ENCODE measurements around the gene CPEB3.
"Not testable (repeated sequence)": the region's sequence is repeated elsewhere in the genome, so short reads cannot be mapped to it uniquely, and the experiment has no call there.

Gene CPEB3

DNA sequence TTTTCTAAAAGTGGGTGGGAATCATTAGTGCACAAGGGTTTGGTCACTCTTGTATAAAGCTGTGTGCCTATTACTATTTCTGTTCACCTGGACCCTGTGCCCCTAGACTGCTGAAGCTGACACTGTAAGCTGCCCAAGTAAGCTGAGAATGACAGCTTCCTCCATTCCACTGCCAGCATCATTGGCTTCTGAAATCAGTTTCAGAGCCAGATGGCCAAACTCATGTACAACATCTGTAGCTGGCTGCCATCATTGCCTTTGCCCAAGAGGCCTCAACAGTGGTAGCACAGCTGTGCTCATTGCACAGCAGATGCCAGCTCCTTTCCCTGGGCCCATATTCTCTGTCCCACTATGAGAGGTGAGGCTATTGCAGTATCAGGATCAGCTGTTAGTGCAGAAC lies 165.7 kb downstream of the CPEB3 start:
- TF ChIP-seq SPI1 (IDR thresholded peaks at IDR 0.05; ENCODE audit: low read depth, low read length) = no peak
- no peak for TF ChIP-seq POLR2AphosphoS5 (IDR thresholded peaks at IDR 0.05; ENCODE audit: low read depth, low read length)
- FAIRE-seq (no peak), DNase-seq (ENCODE audit: insufficient read length, low spot score) (no peak)

DNA sequence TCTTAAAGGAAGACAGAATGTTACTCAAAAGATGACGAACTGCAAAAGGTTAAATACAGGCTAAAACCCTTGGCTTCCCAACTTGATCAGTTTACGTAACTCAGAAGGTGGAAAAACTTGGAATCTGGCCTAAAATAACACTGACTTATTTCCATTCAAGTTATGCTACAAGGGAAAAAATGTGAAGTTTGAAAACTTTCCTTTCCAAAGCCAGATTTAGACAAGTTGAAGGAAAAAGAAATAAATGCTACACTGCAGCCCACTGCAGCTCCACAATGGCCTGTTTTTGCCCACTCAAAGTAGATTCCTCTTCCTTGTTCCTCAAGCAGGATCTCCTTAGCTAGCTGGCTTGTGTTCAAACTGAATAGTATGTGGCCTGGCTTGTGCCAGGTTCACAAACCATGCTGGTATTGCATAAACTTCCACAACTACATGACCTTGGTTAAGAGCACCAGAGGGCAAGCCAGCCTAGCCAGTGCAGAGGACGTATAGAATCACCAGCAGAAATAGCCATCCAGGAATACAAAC lies 166.2 kb downstream of the CPEB3 start:
- no peak for DNase-seq (ENCODE audit: insufficient read length, low spot score)
- TF ChIP-seq TAF1 (IDR thresholded peaks at IDR 0.05; ENCODE audit: low read depth, low read length) (no peak), PAX5 (IDR thresholded peaks at IDR 0.05; ENCODE audit: insufficient read depth, low read length, severe bottlenecking) (no peak), POLR2A (IDR thresholded peaks at IDR 0.05; ENCODE audit: low read depth, low read length) (no peak), SPI1 (IDR thresholded peaks at IDR 0.05; ENCODE audit: low read depth, low read length) (no peak), POU2F2 (IDR thresholded peaks at IDR 0.05; ENCODE audit: low read depth, low read length) (no peak), POLR2AphosphoS5 (IDR thresholded peaks at IDR 0.05; ENCODE audit: low read depth, low read length) (no peak)
- FAIRE-seq = no peak

DNA sequence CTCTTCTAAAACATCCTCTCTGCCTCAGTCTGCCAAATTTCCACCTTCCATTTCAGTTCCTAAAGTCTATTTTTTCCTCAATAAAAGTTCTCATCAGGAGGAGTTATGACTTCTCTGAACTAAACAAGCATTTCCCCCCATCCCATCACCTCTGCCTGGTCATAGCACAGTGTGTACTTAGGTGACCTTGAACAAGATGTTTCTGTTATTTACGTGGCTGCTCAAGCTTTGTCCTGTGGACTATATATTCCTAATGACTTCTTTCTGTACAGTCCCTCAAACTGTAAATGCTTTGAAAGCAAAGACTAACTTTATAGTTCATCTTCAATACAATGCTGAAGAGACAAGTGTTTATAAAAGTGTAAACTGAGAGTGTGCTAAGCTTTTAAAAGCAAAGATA lies 166.9 kb downstream of the CPEB3 start:
- DNase-seq (ENCODE audit: insufficient read length, low spot score) (no peak), FAIRE-seq (no peak)
- TF ChIP-seq TAF1 (IDR thresholded peaks at IDR 0.05; ENCODE audit: low read depth, low read length) = no peak
- TF ChIP-seq SPI1 (IDR thresholded peaks at IDR 0.05; ENCODE audit: low read depth, low read length) = no peak
- no peak for TF ChIP-seq PAX5 (IDR thresholded peaks at IDR 0.05; ENCODE audit: insufficient read depth, low read length, severe bottlenecking)
- TF ChIP-seq POU2F2 (IDR thresholded peaks at IDR 0.05; ENCODE audit: low read depth, low read length) = no peak
- no peak for TF ChIP-seq POLR2AphosphoS5 (IDR thresholded peaks at IDR 0.05; ENCODE audit: low read depth, low read length)
- TF ChIP-seq POLR2A (IDR thresholded peaks at IDR 0.05; ENCODE audit: low read depth, low read length) = no peak

GRCh38 chr10:92122941-92123450 lies 167.9 kb downstream of the CPEB3 start:
- FAIRE-seq = no peak
- DNase-seq (ENCODE audit: insufficient read length, low spot score) = no peak
- TF ChIP-seq TAF1 (IDR thresholded peaks at IDR 0.05; ENCODE audit: low read depth, low read length) = no peak
- TF ChIP-seq SPI1 (IDR thresholded peaks at IDR 0.05; ENCODE audit: low read depth, low read length) = no peak
- no peak for TF ChIP-seq PAX5 (IDR thresholded peaks at IDR 0.05; ENCODE audit: insufficient read depth, low read length, severe bottlenecking)
- TF ChIP-seq POLR2A (IDR thresholded peaks at IDR 0.05; ENCODE audit: low read depth, low read length) = no peak
- no peak for TF ChIP-seq POLR2AphosphoS5 (IDR thresholded peaks at IDR 0.05; ENCODE audit: low read depth, low read length)
- no peak for TF ChIP-seq POU2F2 (IDR thresholded peaks at IDR 0.05; ENCODE audit: low read depth, low read length)

DNA sequence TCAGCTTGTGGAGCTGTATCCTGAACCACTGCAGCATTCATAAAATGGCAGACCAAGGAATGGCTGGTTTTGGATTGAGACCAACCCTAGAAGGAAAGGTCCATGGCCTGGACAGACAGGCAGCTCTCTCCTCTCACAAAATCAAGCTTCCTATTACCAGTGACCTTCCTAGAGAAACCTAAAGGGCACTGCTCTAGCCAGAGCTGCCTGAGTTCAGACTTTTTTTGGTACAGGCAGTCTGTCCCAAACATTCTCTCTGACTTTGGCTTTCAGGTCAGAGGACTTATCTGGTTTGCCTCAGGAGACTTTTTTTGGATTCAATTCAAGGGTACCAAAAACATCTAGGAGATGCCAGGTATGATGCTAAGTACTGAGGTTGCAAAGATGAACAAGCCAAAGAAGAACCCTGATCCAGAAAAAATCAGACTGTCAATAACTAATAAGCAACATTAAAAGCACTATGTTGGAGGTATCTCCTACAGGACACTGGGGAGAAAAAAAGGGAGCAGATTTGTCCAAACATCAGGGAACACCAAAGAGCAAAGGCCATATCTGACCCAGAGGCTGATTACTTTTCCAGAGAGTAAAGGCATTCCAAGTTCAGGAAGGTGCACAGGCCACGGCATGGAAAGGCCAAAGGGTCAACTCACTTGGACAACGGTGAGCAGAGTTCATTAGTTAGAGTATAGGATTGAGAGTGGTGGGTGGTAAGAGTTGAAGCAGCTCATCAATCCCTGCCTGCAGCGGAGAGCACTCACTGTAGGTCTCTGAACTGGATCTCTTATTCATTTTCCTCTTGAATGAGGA lies 169.0 kb downstream of the CPEB3 start:
- FAIRE-seq = no peak
- no peak for DNase-seq (ENCODE audit: insufficient read length, low spot score)
- TF ChIP-seq POLR2A (IDR thresholded peaks at IDR 0.05; ENCODE audit: low read depth, low read length) (no peak), POU2F2 (IDR thresholded peaks at IDR 0.05; ENCODE audit: low read depth, low read length) (no peak), PAX5 (IDR thresholded peaks at IDR 0.05; ENCODE audit: insufficient read depth, low read length, severe bottlenecking) (no peak), POLR2AphosphoS5 (IDR thresholded peaks at IDR 0.05; ENCODE audit: low read depth, low read length) (no peak), TAF1 (IDR thresholded peaks at IDR 0.05; ENCODE audit: low read depth, low read length) (no peak), SPI1 (IDR thresholded peaks at IDR 0.05; ENCODE audit: low read depth, low read length) (no peak)

DNA sequence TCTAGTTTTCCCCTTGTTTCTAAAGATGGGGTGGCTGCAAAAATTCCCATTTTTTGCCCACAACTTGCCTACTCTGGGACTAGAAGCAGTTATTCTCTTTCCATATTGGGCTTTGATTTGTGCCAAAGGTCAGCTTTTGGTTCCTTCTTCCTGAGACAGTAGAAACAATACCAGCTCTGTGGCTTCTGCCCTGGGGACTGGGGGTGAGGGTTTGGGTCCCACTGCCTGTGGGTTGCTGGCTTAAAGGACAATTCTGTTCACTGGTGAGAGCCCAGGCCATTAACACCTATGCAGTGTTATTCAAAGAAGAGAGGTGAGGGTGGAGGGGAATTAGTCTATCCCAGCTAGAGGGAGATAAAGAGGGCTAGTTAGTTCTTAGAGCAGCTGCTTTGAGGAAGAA lies 171.5 kb downstream of the CPEB3 start:
- no peak for DNase-seq (ENCODE audit: insufficient read length, low spot score)
- TF ChIP-seq POLR2A (IDR thresholded peaks at IDR 0.05; ENCODE audit: low read depth, low read length) (no peak), TAF1 (IDR thresholded peaks at IDR 0.05; ENCODE audit: low read depth, low read length) (no peak), POLR2AphosphoS5 (IDR thresholded peaks at IDR 0.05; ENCODE audit: low read depth, low read length) (no peak), PAX5 (IDR thresholded peaks at IDR 0.05; ENCODE audit: insufficient read depth, low read length, severe bottlenecking) (no peak), POU2F2 (IDR thresholded peaks at IDR 0.05; ENCODE audit: low read depth, low read length) (no peak), SPI1 (IDR thresholded peaks at IDR 0.05; ENCODE audit: low read depth, low read length) (no peak)
- FAIRE-seq = no peak

DNA sequence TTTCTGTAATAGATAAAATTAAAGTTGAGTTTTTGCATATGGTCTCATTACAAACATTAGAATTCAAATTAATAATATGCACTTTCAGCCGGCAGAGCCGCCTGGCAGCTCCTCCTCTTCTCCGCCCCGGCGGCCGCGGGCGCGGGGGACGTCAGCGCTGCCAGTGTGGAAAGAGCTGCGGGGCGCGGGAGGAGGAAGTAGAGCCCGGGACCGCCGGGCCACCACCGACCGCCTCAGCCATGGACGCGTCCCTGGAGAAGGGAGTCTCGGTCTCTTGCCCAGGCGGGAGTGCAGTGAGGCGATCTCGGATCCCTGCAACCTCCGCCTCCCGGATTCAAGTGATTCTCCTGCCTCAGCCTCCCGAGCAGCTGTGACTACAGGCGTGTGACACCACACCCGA lies 176.0 kb downstream of the CPEB3 start:
- not testable (repeated sequence) for FAIRE-seq; DNase-seq (ENCODE audit: insufficient read length, low spot score)

GRCh38 chr10:92113911-92114600 lies 176.8 kb downstream of the CPEB3 start:
- FAIRE-seq (no peak), DNase-seq (ENCODE audit: insufficient read length, low spot score) (no peak)
- TF ChIP-seq POU2F2 (IDR thresholded peaks at IDR 0.05; ENCODE audit: low read depth, low read length) = no peak
- TF ChIP-seq SPI1 (IDR thresholded peaks at IDR 0.05; ENCODE audit: low read depth, low read length) = no peak
- no peak for TF ChIP-seq POLR2AphosphoS5 (IDR thresholded peaks at IDR 0.05; ENCODE audit: low read depth, low read length)
- no peak for TF ChIP-seq PAX5 (IDR thresholded peaks at IDR 0.05; ENCODE audit: insufficient read depth, low read length, severe bottlenecking)
- TF ChIP-seq TAF1 (IDR thresholded peaks at IDR 0.05; ENCODE audit: low read depth, low read length) = no peak
- no peak for TF ChIP-seq POLR2A (IDR thresholded peaks at IDR 0.05; ENCODE audit: low read depth, low read length)

DNA sequence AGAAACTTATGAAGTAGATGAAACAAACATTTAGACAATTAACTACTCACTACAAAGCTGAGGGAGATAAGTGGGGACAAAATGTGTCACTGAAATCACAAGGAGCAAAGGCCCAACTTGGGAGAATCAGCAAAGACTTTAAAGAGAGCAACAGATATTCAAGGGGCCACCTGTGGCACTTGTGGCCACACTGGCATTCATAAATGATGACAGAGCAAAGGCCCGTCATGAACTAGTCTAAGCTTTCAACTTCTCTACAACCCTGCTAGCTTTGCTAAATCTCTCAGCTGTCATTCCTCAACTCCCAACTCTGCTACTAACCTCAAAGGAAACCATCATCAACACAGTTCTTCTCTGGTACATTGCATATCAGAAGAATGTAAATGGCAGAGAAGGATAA lies 178.4 kb downstream of the CPEB3 start:
- DNase-seq (ENCODE audit: insufficient read length, low spot score) (no peak), FAIRE-seq (no peak)
- no peak for TF ChIP-seq SPI1 (IDR thresholded peaks at IDR 0.05; ENCODE audit: low read depth, low read length)
- no peak for TF ChIP-seq POU2F2 (IDR thresholded peaks at IDR 0.05; ENCODE audit: low read depth, low read length)
- no peak for TF ChIP-seq POLR2A (IDR thresholded peaks at IDR 0.05; ENCODE audit: low read depth, low read length)
- TF ChIP-seq POLR2AphosphoS5 (IDR thresholded peaks at IDR 0.05; ENCODE audit: low read depth, low read length) = no peak
- TF ChIP-seq TAF1 (IDR thresholded peaks at IDR 0.05; ENCODE audit: low read depth, low read length) = no peak
- no peak for TF ChIP-seq PAX5 (IDR thresholded peaks at IDR 0.05; ENCODE audit: insufficient read depth, low read length, severe bottlenecking)

All from GM12891 (cell line).